Activated naive CD4-positive, alpha-beta T cell treated with Interleukin-2 at 50 U/mL for 16 hours (primary cell): ENCODE results near the gene PRKCZ.
A peak's percentile ranks its signal among the peaks of the same experiment; 100 is the strongest.

Experiments
- DNase-seq: peaks from one replicate; pipeline ENCODE4 v3.0.0-alpha.2; 2020

Gene PRKCZ

DNA sequence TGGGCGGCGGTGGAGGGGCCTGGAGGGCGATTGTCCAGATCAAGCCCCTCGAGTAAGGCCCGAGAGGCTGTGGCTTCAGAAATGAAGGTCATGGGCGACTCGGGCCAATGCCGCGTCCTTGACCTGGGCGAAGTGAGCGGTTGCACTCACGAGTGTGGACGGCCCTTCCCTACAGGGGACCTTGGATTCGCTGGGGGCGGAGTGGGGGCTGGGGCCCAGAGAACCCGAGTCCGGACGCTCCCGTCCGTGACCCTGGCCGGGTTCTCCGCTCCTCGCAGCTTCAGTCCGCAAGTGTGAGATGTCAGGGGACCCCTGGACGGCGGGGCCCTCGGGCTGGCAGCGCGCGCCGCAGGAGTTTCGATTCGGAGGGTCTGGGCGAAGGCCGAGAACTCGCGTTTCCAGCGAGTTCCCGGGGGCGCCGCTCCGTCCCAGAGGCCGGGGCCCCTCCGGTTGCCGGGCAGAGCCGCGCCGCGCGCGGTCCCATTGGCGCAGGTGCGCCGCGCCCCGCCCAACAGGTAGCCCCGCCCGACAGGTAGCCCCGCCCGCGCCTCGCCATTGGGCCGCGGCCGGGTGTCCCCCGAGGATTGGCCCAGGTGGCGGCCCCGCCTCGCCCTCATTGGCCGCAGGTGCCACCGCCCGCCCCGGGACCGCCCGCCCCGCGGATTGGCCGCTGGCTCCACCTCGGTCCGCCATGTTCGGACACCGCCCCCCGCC, at the start of gene PRKCZ:
Gene PRKCZ, plus strand, starts transcription at position 694 of the 714 bp plus-strand sequence. CDS start 220 bp downstream, outside the sequence.
- DNase-seq: peak; percentile 96

DNA sequence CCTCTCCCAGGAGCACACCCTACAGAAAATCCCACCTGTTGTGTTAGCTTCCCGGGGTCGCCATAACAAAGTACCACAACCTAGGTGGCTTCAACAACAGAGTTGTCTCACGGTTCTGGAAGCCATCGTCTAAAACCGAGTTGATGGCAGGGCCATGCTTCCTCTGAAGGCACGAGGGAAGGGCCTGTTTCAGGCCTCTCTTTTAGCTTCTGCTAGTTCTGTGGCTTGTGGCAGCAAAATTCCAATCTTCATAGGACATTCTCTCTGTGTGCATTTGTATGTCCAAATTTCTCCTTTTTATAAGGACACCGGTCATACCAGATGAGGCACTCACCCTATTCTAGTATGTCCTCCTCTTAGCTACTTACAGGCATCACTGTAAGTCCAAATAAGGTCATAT, 49.8 kb upstream of the PRKCZ start:
- DNase-seq: no peak

- DNase-seq: no peak
These were observed 49.4 kb upstream of the PRKCZ start for GRCh38 chr1:2000850-2001249.

DNA sequence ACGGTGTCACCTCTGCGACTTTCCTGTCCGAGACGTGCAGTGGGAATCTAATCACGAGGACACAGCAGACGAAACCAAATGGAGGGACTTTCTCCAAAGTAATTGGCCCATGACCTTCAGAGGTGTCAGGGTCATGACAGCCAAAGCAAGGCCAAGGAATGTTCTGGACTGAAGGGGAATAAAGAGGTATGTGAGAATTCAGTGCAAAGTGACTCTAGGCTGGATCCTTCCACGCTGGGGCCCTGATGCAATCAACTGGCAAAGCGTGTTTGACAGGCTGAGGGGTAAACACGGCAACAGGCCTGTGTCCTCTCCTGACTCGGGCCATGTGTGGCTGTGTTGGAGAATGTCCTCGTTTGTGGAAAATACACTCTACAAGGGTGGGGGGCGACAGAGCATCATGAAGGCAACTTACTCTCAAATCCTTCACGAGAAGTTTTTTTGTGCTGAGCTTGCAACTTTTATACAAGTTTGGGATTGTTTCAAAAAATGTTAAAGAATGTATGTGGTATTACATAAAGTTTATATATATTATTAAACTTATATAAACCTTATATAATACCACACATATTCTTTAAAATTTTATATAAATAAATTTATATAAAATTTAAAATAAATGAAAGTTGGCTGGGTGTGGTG, 48.3 kb upstream of the PRKCZ start:
- no peak for DNase-seq

- no peak for DNase-seq
These were observed 46.6 kb upstream of the PRKCZ start, which contains the start of gene CFAP74 for GRCh38 chr1:2003541-2004131. Gene CFAP74, minus strand, starts transcription at chr1:2003786. Its CDS starts 12,830 bp downstream, at chr1:1990956.

DNA sequence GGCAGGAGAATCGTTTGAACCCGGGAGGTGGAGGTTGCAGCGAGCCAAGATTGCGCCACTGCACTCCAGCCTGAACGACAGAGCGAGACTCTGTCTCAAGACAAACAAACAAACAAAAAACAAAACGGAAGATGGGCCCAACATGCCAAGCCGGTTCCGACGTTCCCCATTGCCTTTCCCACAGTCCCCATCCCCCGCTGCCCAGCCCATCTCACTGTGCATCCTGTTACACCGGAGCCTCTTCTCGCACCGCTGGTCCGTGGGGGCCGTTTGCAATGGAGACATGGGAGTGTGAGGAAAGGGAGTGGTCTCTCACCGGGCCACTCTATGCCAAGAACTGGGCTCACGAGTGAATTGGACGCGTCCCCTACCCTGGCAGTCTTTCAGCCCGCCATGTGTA, 45.4 kb upstream of the PRKCZ start:
- DNase-seq: no peak

DNA sequence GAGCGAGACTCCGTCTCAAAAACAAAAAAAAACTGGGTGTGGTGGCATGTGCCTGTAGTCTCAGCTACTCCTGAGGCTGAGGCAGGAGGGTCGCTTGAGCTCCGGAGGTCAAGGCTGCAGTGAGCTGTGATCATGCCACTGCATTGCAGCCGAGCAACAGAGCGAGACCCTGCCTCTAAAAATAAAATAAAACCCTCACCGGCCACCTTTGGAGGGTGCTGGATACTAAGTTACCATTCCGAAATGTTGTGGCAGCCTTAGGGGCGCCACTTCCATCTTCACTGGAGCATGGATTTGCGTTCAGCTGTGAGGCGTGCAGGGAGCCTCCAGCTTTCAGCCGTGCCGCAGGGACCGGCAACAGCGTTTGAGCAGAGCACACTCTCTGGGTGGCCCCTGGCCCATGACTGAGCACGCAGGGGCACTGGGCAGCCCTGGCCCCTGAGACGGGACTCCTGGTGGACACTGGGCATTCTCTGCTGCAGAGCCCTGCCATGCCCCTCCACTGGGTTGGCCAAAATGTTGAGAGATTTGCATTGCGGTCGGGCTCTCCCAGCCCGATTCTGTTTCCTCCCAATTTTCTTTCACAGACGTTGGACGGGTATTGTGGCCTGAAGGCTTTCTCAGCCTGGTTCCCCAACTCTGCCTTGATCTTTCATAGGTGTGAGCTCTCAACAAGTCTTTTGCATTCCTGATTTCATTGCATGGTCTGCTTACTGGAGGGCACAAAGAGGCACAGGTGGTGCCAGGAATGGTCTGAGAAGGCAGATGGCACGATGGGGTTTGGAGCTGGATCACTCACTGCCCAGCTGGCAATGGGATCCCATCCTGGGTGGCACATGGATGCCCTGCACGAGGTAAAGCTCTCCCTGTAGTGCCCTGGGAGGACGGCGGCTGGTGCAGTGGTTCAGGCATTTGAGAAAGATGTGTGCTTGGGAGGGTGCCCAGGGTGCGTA, 40.8 kb upstream of the PRKCZ start:
- DNase-seq: no peak

- DNase-seq: no peak
These were observed 36.0 kb upstream of the PRKCZ start for GRCh38 chr1:2014181-2014580.

- no peak for DNase-seq
These were observed 35.2 kb upstream of the PRKCZ start for GRCh38 chr1:2014741-2015735.

- no peak for DNase-seq
These were observed 34.1 kb upstream of the PRKCZ start for GRCh38 chr1:2016123-2016522.

DNA sequence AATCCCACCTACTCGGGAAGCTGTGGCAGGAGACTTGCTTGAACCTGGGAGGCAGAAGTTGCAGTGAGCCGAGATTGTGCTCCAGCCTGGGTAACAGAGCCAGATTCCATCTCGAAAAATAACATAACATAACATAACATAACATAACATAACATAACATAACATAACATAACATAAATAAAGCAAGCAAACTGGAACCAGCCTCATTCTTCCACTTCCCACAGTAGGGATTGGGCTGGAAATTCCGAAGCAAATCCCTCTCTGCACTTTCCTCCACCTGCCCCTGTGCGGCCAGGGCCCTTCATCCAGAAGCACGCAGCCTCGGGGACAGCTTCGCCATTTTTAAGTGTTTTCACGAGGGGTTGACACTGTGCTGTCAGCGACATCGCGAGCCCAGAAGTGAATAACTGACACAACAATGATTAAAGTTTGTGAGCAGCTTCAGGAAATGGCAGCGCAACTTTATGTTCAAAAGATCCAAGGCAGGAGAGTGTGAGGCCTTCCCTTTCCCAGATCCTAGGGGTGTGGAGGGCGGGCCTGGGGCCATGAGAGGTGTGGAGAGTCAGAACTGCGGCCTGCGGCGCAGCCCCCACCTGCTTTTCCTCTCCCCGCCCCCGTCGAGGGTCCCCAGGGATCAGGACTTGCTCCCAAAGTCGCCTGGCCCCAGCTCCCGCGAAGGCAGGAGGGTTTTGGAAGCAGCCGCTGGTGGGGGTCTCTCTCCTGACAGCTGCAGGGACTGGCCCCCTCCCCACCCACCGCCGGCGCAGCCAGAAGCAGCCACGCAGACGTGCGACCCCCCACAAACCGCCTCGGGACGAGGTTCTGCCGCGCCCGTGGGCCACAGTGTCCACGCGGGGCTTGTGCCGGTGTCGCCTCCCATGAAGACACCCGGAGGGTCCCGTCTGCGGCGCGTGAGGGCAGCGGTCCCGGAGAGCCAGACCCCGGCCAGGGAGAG, 31.7 kb upstream of the PRKCZ start:
- no peak for DNase-seq

GRCh38 chr1:2019172-2019543, 31.1 kb upstream of the PRKCZ start, which contains the start of gene GABRD:
Gene GABRD, plus strand, starts transcription at chr1:2019345. Its CDS starts 79 bp downstream, at chr1:2019424.
- no peak for DNase-seq

DNA sequence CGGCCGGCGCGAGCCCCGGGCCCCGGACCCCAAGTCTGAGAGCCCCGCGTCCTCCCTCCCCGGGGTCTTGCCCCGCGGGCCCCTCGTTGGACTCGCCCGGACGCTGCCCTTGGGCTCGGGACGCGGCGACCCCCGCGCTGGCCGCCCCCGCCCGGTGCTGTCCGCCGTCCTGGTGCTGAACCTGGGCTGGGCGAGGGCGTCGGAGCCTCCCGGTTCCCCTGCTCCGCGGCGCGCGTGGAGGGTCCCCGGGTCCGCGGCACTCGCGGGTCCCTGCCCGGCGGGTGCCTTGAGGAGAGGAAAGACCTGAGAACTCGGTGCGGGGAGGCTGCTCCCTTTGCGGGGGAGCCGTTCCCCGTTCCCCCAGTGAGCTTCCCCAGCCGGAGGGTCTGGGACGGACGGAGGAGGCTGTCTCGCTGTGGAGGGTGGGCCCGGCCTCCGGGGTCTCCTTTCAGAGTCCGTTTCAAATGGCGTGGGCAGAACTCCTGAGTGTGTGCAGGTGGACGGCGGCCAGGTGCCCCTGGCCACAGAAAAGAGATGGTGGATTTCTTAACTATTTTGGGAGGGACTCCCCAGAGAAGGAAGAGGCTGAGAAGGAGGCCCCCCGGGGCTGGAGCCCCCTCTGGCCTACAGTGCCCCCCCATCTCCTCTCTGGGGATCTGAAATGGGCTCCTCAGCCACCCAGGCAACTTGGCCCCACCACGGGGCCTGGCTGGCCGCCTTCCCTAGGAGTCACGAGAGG, 30.5 kb upstream of the PRKCZ start:
- DNase-seq: no peak

- DNase-seq: no peak
These were observed 29.9 kb upstream of the PRKCZ start for GRCh38 chr1:2020310-2020655.

GRCh38 chr1:2021550-2021949, 28.7 kb upstream of the PRKCZ start:
- DNase-seq: no peak

DNA sequence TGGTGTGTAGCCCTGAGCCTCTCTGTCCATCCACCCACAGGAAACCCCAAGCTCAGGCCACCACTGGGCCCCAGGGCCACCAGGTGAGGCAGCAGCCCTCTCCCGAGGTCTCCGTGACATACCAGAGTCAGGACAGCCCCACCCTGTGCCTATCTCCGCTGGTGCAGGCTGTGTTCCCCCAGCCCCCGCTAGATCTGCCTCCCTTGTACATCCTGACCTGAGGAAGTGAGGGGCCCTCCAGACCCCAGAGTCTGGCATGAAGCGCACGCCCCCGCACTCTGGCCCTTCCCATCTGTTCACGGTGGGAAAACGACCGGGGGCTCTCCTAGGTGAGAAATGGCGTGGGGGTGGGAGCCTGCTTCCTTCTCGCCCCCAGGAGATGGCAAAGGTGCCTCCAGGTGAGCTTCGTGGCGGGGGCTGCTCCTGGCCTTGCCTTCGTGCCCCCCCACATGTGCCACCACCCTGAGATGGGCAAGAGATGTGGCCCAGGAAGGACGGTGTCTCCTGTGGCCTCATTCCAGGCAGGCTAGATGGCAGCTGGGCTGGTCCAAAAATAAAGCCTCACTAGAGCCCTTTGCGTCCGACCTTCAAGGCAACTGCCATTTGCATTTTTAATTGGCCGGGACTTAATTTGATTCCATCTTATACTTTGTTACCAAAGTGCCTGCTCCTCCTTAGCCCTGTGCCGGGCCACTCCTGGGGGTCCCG, 28.0 kb upstream of the PRKCZ start:
- DNase-seq: no peak

- no peak for DNase-seq
These were observed 27.0 kb upstream of the PRKCZ start for GRCh38 chr1:2023187-2023586.

GRCh38 chr1:2024451-2024850, 25.8 kb upstream of the PRKCZ start:
- DNase-seq: no peak

GRCh38 chr1:2024887-2025286, 25.3 kb upstream of the PRKCZ start:
- DNase-seq: no peak
